Measurements from ENCODE around the gene SIDT1. TPM values are rescaled to one million over a fixed set of nuclear protein-coding genes. Genes with fewer than 3 reads are reported as not detected.

SIDT1 gene
- total RNA-seq, 1 donor from 2014 or later, result not detected

DNA sequence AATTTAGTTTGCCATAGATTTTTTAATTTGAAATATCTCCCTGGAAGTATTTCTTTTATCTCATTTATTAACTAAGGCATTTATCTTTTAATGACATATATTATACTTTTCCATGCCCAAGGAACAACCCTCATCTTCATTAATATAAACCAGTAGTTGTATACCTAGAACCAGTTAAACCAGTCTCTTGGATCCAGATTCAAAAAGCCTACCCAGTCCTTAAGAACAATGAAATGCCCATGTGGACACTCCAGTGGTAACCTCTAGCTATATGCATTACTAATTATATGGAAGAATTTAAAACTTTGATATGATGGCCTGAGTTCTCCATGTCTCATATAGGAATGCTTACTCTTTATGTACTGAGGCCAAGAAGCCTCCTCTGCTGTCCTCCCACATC, 4.8 kb downstream of the SIDT1 start:
- intact Hi-C loops (cut with DNase I), result no loop called here
- Histone ChIP-seq H3K36me3 (no peaks in the 10 kb centered on the region), H3K27ac (no peak overlapping the region), H3K4me1 (peaks cover 0 to 4% of the 10 kb centered on the region in 2 donors), H3K4me3 (no peak overlapping the region), H3K27me3 (no peaks in the 10 kb centered on the region), H3K9me3 (peaks cover 0 to 9% of the 10 kb centered on the region in 2 donors)
- TF ChIP-seq, protein P1, sequence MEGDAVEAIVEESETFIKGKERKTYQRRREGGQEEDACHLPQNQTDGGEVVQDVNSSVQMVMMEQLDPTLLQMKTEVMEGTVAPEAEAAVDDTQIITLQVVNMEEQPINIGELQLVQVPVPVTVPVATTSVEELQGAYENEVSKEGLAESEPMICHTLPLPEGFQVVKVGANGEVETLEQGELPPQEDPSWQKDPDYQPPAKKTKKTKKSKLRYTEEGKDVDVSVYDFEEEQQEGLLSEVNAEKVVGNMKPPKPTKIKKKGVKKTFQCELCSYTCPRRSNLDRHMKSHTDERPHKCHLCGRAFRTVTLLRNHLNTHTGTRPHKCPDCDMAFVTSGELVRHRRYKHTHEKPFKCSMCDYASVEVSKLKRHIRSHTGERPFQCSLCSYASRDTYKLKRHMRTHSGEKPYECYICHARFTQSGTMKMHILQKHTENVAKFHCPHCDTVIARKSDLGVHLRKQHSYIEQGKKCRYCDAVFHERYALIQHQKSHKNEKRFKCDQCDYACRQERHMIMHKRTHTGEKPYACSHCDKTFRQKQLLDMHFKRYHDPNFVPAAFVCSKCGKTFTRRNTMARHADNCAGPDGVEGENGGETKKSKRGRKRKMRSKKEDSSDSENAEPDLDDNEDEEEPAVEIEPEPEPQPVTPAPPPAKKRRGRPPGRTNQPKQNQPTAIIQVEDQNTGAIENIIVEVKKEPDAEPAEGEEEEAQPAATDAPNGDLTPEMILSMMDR (IDR thresholded peaks at IDR 0.05), result no peak
- no peak for DNase-seq (ENCODE audit: low spot score in 2 of 2)

DNA sequence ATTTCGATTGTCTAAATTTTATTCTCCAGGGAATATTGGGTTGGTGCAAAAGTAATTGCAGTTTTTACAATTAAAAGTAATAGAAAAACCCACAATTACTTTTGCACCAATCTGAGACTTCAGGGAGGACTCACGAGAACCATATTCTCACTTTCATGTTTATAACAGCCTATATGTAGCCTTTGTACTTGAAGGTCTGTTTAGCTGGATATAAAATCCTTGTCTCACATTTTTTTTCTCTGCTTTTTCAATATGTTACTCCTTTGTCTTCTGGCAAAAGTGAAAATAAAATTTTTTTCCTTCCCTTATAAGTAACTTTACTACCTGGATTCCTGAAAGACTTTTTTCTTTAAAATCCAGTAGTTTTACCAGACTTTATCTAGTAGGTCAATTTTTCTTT, 9.2 kb downstream of the SIDT1 start:
- DNase-seq (ENCODE audit: low spot score in 2 of 2), result no peak
- no peaks in the 10 kb centered on the region for H3K27me3 ChIP-seq
- no peak overlapping the region for H3K27ac ChIP-seq
- intact Hi-C loops (cut with DNase I), result no loop called here
- H3K4me1 ChIP-seq, result no peaks in the 10 kb centered on the region
- H3K36me3 ChIP-seq, result no peaks in the 10 kb centered on the region
- H3K4me3 ChIP-seq, result no peak overlapping the region
- peaks cover 0 to 9% of the 10 kb centered on the region in 2 donors for H3K9me3 ChIP-seq
- TF ChIP-seq, protein P1 (IDR thresholded peaks at IDR 0.05), result no peak

DNA sequence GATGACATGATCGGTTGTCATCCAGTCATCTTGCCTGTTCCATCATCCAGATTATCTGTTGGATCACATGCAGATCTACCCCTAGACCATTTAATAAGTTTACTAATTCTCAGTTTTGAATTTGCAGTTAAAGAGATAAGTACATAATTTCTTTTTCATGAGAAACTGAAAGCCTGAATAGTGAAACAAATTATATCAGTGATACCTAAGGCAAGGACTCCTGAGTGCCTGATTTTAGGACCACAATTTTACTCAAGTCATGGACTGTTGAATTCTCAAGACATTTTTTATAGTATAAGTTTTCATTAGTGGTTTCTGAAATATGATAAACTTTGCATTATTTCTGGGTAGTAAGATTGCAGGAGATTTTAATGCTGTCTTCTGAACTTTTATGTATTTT, 13.2 kb downstream of the SIDT1 start:
- Histone ChIP-seq H3K36me3 (no peaks in the 10 kb centered on the region), H3K9me3 (peaks cover 0 to 9% of the 10 kb centered on the region in 2 donors), H3K4me1 (no peaks in the 10 kb centered on the region), H3K27me3 (no peaks in the 10 kb centered on the region), H3K27ac (no peak overlapping the region), H3K4me3 (no peak overlapping the region)
- intact Hi-C loops (cut with DNase I), result no loop called here
- DNase-seq (ENCODE audit: low spot score in 2 of 2), result no peak
- TF ChIP-seq, protein P1 (IDR thresholded peaks at IDR 0.05), result no peak

DNA sequence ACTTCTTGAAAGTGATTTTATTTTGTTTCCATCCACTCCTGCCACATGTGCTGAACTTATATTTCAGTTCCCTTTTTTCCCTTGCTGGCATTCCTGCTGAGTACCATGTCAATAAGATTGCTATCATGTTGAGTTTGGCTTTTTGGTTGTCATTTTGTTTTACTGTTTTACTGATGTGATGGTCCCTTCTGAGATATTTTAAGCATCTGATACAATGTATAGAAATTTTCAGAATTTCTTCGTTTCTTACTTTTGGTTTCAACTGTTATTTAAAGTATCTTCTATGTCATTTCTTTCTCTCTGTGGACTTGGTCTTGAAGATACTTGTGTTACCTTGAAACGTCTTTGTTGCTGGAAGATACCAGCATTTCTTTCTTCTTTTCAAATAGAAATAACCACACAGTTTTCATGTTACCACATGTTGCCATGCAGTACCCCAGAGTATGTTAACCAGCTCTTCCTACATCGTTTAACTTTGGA, 14.1 kb downstream of the SIDT1 start:
- Histone ChIP-seq H3K4me1 (no peaks in the 10 kb centered on the region), H3K4me3 (no peak overlapping the region), H3K27ac (no peak overlapping the region), H3K9me3 (peaks cover 0 to 6% of the 10 kb centered on the region in 2 donors), H3K36me3 (no peaks in the 10 kb centered on the region), H3K27me3 (no peaks in the 10 kb centered on the region)
- TF ChIP-seq, protein P1 (IDR thresholded peaks at IDR 0.05), result no peak
- DNase-seq (ENCODE audit: low spot score in 2 of 2), result no peak
- intact Hi-C loops (cut with DNase I), result no loop called here

DNA sequence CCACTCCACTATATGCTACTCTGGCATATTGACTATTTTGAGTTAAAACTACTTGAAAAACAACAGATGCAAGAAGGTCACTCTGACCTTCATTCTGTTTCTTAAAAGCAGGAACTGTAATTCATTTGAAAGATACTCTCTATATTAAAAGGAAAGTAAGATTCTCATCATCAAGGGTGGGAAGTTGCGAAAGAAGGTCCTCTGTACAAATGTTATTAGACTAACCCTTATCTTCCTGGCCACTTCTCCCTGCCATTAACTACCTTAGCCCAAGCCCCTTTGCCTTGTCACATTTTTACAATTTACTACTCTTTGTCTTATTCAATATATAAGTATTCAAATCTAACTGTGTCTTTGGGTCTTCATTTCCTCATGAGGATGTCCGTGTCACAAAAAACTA, 16.1 kb downstream of the SIDT1 start:
- TF ChIP-seq, protein P1 (IDR thresholded peaks at IDR 0.05), result no peak
- intact Hi-C loops (cut with DNase I), result no loop called here
- no peak overlapping the region for H3K27ac ChIP-seq
- no peaks in the 10 kb centered on the region for H3K27me3 ChIP-seq
- H3K4me3 ChIP-seq, result no peak overlapping the region
- DNase-seq (ENCODE audit: low spot score in 2 of 2), result no peak
- H3K9me3 ChIP-seq, result no peaks in the 10 kb centered on the region
- no peaks in the 10 kb centered on the region for H3K36me3 ChIP-seq
- H3K4me1 ChIP-seq, result no peaks in the 10 kb centered on the region

DNA sequence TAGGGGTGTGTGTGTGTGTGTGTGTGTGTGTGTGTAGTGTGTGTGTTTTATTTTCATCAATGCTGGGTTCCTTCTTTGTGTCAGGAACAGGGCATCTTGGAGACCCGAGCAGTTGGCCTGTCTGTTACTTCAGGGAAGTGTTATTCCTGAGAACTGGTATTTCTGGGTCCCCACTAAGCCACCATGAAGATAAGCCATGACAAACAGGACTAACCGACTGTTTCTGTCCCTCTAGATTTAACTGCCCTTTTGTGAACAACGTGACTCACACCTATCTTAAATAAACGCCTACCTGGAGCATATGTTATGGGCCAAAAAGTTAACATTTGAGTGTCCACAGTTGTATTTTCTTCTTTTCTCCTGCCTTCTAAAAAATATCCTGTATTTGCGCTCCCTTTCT, 19.5 kb downstream of the SIDT1 start:
- TF ChIP-seq, protein P1 (IDR thresholded peaks at IDR 0.05), result no peak
- H3K36me3 ChIP-seq, result no peaks in the 10 kb centered on the region
- H3K27me3 ChIP-seq, result no peaks in the 10 kb centered on the region
- H3K4me3 ChIP-seq, result no peak overlapping the region
- no peak overlapping the region for H3K27ac ChIP-seq
- H3K4me1 ChIP-seq, result no peaks in the 10 kb centered on the region
- H3K9me3 ChIP-seq, result no peaks in the 10 kb centered on the region
- DNase-seq (ENCODE audit: low spot score in 2 of 2), result no peak
- intact Hi-C loops (cut with DNase I), result no loop called here

All from ascending aorta (tissue), 2 donors.